Measurements from ENCODE around the gene DNAJB12.

- TF ChIP-seq CTCF (conservative IDR thresholded peaks at IDR 0.05; ENCODE audit: low read depth, low read length): no peak
- TF ChIP-seq EZH2 (IDR thresholded peaks at IDR 0.05; ENCODE audit: low read length, unreplicated experiment): no peak
- no peak for TF ChIP-seq EZH2phosphoT487 (IDR thresholded peaks at IDR 0.05; ENCODE audit: borderline replicate concordance, low read length)
Observed at GRCh38 chr10:72333112-72334015, 21.4 kb downstream of the DNAJB12 start.
